Measurements from ENCODE around the gene DONSON.

The DONSON gene

DNA sequence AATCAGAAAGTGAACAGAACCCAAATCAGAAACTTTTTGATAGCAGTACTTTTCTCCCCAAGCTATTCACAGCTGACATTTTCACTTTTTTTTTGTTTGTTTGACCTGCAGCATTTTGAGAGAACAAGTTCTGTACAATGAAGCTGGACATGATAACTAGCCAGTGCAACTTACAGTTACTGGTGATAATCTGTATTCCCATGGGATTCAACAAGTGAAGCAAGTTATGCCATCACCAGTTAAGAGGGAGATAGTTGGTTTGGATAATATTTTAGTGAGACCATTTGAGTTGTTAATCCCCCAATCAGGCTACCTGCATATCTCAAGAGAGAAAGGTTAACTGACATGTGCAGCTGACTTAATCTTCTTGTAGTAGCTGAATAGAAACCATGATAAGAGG, 27.5 kb downstream of the DONSON start:
- no peak for DNase-seq

DNA sequence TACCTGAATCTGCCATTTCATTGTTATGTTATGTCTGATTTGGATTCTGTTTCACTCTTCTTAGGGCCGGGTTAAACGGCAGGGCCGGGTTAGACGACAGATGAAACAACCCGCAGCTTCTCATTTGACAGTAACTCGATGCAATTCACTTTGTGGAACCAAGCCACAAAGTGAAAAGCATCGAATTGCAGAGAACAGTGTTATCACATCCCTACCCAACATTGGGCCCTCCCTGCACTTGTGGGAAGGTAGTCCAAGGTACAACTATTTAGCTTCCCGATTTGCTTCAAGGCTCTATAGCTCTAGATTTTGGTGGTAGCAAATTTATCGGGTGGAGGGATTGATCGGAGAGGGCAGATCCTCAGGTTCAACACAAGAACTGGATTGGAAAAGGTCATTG, 28.7 kb downstream of the DONSON start:
- DNase-seq: no peak

- DNase-seq: no peak
Observed at GRCh38 chr21:33558777-33559421, 29.6 kb downstream of the DONSON start.

GRCh38 chr21:33557447-33557846, 31.0 kb downstream of the DONSON start:
- no peak for DNase-seq

- DNase-seq: no peak
Observed at GRCh38 chr21:33554982-33555344, 33.5 kb downstream of the DONSON start.

DNA sequence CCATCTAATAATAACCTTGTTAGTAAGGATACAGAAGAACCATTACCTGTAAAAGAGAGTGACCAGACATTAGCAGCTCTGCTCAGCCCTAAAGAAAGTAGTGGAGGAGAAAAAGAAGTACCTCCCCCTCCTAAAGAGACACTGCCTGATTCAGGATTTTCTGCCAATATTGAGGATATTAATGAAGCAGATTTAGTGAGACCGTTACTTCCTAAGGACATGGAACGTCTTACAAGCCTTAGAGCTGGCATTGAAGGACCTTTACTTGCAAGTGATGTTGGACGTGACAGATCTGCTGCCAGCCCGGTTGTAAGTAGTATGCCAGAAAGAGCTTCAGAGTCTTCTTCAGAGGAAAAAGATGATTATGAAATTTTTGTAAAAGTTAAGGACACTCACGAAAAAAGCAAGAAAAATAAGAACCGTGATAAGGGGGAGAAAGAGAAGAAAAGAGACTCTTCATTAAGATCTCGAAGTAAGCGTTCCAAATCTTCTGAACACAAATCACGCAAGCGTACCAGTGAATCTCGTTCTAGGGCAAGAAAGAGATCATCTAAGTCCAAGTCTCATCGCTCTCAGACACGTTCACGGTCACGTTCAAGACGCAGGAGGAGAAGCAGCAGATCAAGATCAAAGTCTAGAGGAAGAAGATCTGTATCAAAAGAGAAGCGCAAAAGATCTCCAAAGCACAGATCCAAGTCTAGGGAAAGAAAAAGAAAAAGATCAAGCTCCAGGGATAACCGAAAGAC, 34.1 kb downstream of the DONSON start:
- DNase-seq: no peak

DNA sequence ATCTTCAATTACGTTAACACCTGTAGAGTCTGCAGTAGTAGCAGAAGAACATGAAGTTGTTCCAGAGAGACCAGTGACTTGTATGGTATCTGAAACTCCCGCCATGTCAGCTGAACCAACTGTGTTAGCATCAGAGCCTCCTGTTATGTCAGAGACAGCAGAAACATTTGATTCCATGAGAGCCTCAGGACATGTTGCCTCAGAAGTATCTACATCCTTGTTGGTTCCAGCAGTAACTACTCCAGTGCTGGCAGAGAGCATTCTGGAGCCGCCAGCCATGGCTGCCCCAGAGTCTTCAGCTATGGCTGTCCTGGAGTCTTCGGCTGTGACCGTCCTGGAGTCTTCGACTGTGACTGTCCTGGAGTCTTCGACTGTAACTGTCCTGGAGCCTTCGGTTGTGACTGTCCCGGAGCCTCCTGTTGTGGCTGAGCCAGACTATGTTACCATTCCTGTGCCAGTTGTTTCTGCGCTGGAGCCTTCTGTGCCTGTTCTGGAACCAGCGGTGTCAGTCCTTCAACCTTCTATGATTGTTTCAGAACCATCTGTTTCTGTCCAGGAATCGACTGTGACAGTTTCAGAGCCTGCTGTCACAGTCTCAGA, 35.4 kb downstream of the DONSON start:
- DNase-seq: no peak

DNA sequence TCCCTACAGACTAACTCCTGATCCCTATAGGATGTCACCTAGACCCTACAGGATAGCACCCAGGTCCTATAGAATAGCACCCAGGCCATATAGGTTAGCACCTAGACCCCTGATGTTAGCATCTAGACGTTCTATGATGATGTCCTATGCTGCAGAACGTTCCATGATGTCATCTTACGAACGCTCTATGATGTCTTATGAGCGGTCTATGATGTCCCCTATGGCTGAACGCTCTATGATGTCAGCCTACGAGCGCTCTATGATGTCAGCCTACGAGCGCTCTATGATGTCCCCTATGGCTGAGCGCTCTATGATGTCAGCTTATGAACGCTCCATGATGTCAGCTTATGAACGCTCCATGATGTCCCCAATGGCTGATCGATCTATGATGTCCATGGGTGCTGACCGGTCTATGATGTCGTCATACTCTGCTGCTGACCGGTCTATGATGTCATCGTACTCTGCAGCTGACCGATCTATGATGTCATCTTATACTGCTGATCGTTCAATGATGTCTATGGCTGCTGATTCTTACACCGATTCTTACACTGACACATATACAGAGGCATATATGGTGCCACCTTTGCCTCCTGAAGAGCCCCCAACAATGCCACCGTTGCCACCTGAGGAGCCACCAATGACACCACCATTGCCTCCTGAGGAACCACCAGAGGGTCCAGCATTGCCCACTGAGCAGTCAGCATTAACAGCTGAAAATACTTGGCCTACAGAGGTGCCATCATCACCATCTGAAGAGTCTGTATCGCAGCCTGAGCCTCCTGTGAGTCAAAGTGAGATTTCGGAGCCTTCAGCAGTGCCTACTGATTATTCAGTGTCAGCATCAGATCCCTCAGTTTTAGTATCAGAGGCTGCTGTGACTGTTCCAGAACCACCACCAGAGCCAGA, 36.1 kb downstream of the DONSON start:
- no peak for DNase-seq

DNA sequence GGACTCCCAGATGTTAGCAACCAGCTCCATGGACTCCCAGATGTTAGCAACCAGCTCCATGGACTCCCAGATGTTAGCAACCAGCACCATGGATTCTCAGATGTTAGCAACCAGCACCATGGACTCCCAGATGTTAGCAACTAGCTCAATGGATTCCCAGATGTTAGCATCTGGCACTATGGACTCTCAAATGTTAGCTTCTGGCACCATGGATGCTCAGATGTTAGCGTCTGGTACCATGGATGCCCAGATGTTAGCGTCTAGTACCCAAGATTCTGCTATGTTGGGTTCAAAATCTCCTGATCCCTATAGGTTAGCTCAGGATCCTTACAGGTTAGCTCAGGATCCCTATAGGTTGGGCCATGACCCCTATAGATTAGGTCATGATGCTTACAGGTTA, 36.8 kb downstream of the DONSON start:
- DNase-seq: no peak

DNA sequence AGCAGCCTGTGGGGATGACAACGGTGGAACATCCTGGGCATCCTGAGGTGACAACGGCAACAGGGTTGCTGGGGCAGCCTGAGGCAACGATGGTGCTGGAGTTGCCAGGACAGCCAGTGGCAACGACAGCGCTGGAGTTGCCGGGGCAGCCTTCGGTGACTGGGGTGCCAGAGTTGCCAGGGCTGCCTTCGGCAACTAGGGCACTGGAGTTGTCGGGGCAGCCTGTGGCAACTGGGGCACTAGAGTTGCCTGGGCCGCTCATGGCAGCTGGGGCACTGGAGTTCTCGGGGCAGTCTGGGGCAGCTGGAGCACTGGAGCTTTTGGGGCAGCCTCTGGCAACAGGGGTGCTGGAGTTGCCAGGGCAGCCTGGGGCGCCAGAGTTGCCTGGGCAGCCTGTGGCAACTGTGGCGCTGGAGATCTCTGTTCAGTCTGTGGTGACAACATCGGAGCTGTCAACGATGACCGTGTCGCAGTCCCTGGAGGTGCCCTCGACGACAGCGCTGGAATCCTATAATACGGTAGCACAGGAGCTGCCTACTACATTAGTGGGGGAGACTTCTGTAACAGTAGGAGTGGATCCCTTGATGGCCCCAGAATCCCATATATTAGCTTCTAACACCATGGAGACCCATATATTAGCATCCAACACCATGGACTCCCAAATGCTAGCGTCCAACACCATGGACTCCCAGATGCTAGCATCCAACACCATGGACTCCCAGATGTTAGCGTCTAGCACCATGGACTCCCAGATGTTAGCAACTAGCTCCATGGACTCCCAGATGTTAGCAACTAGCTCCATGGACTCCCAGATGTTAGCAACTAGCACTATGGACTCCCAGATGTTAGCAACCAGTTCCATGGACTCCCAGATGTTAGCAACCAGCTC, 37.5 kb downstream of the DONSON start:
- DNase-seq: no peak

- no peak for DNase-seq
Observed at GRCh38 chr21:33549848-33550771, 38.4 kb downstream of the DONSON start.

GRCh38 chr21:33546086-33546485, 42.4 kb downstream of the DONSON start:
- no peak for DNase-seq

DNA sequence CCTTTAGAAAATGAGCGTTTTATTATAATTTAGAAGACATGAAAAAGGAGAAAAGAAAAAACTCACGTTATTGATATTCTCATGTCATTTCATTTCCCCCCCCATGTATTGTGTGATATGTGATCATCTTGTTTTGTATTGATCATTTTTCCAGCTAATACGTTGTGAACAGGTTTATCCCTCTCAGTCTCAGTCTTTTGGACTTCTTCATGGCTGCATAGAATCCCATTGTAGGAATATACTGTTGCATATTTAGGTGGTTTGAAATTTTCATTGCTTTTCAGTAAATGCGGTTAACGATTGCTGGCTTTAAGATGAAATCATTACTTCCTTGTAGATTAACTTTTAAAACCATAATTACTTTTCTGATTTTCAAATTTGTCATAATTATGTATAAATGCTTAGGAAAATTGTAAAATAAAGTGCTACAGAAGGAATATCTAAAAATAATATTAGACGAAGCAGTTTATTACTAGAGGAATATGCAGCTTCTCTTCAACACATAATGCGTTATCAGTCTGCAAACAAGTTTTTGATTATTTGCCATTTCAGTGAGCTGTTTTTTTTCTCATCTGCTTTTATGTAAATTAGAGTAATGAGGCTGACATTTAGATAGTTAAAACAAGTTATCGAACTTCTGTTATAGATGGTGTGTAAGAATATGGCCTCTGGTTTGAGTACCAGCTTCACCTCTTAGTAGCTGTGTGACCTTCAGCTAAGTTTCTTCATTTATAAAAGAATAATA, 43.9 kb downstream of the DONSON start:
- no peak for DNase-seq

- no peak for DNase-seq
Observed at GRCh38 chr21:33543505-33544129, 44.9 kb downstream of the DONSON start.

- peak; percentile 95 for DNase-seq
Observed at GRCh38 chr21:33542640-33543504, 45.6 kb downstream of the DONSON start, which contains the start of gene SON. Gene SON (plus strand): TSS chr21:33543038. CDS start chr21:33543093, 55 bp downstream.

DNA sequence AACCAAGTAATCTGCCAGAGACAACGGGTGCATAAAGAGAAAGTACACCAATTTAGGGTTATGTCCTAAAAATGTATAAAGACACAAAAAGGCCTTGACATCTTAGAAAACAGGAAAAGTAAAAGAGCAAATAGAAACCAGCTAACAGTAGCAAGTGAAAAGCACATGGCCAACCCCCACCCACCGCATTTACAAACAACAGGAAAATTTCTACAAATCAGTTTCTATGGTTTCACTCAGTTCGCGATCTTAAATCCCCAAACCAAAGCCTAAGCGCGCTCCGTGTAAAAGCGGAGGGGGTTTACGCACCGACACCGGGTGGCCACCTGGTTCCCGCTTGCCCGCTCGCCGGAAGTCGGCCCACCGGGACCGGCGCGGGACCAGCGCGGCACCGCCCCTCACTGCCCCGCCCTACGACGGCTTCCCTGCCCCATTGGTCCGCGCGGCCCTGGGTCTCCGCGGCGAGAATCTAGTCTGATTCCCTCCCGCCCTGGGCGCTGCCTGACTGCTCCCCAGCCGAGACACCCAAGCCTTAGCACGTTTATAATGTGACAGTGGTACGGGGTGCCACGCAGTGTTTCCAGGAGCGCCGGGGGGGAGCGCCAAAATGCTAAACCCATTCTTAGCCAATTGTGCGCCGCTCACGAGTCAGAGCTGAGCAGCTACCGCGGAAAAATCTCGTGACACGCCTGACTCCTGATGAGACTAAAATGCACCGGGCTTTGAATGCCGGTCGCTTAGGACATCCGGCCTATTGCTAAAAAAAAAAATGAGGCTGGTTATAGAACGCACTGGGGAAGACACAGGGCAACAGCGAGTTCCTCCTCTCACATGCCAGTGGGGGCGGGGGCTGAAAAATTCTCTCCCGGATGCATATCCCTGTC, 46.5 kb downstream of the DONSON start, which contains the start of gene GART:
Gene GART (minus strand): TSS at position 362 of the 884 bp plus-strand sequence. CDS start 2,802 bp downstream, outside the sequence.
- peak; percentile 74 for DNase-seq

- DNase-seq: no peak
Observed at GRCh38 chr21:33541105-33541711, 47.3 kb downstream of the DONSON start.
